HepG2 (cell line): ENCODE measurements around the gene KDM4F. TPM values are rescaled to one million over a fixed set of nuclear protein-coding genes. Genes with fewer than 3 reads are reported as not detected.

Experiments used
- CBX5 ChIP-seq: sonication (generic); formaldehyde crosslinking; IDR thresholded peaks from 2 replicates; pipeline ENCODE4 v1.4.0; 2020; ENCODE audit warnings: missing genetic modification reagents, borderline replicate concordance
- FOXO1 ChIP-seq: sonication (generic); formaldehyde crosslinking; IDR thresholded peaks from 2 replicates; pipeline ENCODE4 v1.4.0; 2020; ENCODE audit warnings: missing genetic modification reagents
- GTF2F1 ChIP-seq: fragments of 150-350 bp; IDR thresholded peaks from 2 replicates; pipeline ENCODE4 v1.6.1; 2014; ENCODE audit warnings: low read length
- HIVEP1 ChIP-seq: sonication (generic); formaldehyde crosslinking; IDR thresholded peaks from 2 replicates; pipeline ENCODE4 v1.4.0; 2020; ENCODE audit warnings: mild to moderate bottlenecking, missing genetic modification reagents
- HOXA9 ChIP-seq: sonication (generic); formaldehyde crosslinking; IDR thresholded peaks from 2 replicates; pipeline ENCODE4 v1.8.1; 2022; ENCODE audit warnings: missing genetic modification reagents, mild to moderate bottlenecking, moderate library complexity, borderline replicate concordance
- KDM4B ChIP-seq: sonication (generic); formaldehyde crosslinking; IDR thresholded peaks from 2 replicates; pipeline ENCODE4 v1.4.0; 2020; ENCODE audit warnings: missing genetic modification reagents
- NR2F6 ChIP-seq, 2 experiments: IDR thresholded peaks; 2 replicates each; pipeline ENCODE4 v1.6.1; 2016; ENCODE audit warnings: antibody characterized with exemption in 1 of 2, mild to moderate bottlenecking in 1 of 2
- PHF5A ChIP-seq: IDR thresholded peaks from one replicate; pipeline ENCODE4 v1.6.1; 2018; ENCODE audit warnings: low read depth, missing genetic modification reagents; ENCODE audit not compliant: unreplicated experiment
- POGZ ChIP-seq: sonication (generic); formaldehyde crosslinking; IDR thresholded peaks from 2 replicates; pipeline ENCODE4 v1.4.0; 2020; ENCODE audit warnings: mild to moderate bottlenecking, missing genetic modification reagents
- SAFB2 ChIP-seq: sonication (generic); formaldehyde crosslinking; IDR thresholded peaks from 2 replicates; pipeline ENCODE4 v1.5.1; 2020; ENCODE audit warnings: missing genetic modification reagents, low read depth, mild to moderate bottlenecking, borderline replicate concordance
- SAP130 ChIP-seq: IDR thresholded peaks from 2 replicates; pipeline ENCODE4 v1.6.1; 2016; ENCODE audit warnings: low read depth
- SP4 ChIP-seq: sonication (generic); formaldehyde crosslinking; IDR thresholded peaks from 2 replicates; pipeline ENCODE4 v1.8.1; 2023; ENCODE audit warnings: mild to moderate bottlenecking, missing genetic modification reagents
- SP5 ChIP-seq: IDR thresholded peaks from 2 replicates; pipeline ENCODE4 v1.6.1; 2016; ENCODE audit warnings: low read depth, borderline replicate concordance
- ZBTB38 ChIP-seq: sonication (generic); formaldehyde crosslinking; IDR thresholded peaks from 2 replicates; pipeline ENCODE4 v1.5.1; 2020; ENCODE audit warnings: mild to moderate bottlenecking, missing genetic modification reagents
- ZNF331 ChIP-seq: sonication (generic); formaldehyde crosslinking; IDR thresholded peaks from 2 replicates; pipeline ENCODE4 v1.4.0; 2020; ENCODE audit warnings: missing genetic modification reagents
- ZNF556 ChIP-seq: sonication (generic); formaldehyde crosslinking; IDR thresholded peaks from 2 replicates; pipeline ENCODE4 v1.4.0; 2020; ENCODE audit warnings: mild to moderate bottlenecking, missing genetic modification reagents, borderline replicate concordance
- ZNF724P ChIP-seq: sonication (generic); formaldehyde crosslinking; IDR thresholded peaks from 2 replicates; pipeline ENCODE4 v1.8.0; 2022; ENCODE audit warnings: missing genetic modification reagents, borderline replicate concordance
- ZNF792 ChIP-seq: IDR thresholded peaks from 2 replicates; pipeline ENCODE4 v1.6.1; 2016
- polyA plus RNA-seq, 8 experiments: library from polyadenylated mRNA; depleted of rRNA in 3 of 8; stranded (reverse) in 7 of 8; unstranded in 1 of 8; fragments of >200 nt; fragmentation: Illumina TruSeq in 4 of 8; extraction: Trizol in 4 of 8; gene quantifications; 2 replicates each; pipeline versions ENCODE4 v1.2.1 to v1.2.3, GENCODE V29; 2011 to 2016; ENCODE audit warnings: low read depth in 4 of 8, missing spikeins in 1 of 8, mixed read lengths in 1 of 8; ENCODE audit not compliant: insufficient read depth in 1 of 8
- total RNA-seq, 5 experiments: library from RNA; depleted of rRNA; stranded (reverse); fragments of >200 nt; fragmentation: Illumina TruSeq; extraction: Trizol; gene quantifications; 2 replicates each; pipeline ENCODE4 v1.2.3, GENCODE V29; 2016; ENCODE audit warnings: low read depth in 1 of 5
- TF ChIP-seq, protein P1 (sequence below), 2 experiments: sonication (generic) in 1 of 2; formaldehyde crosslinking in 1 of 2; IDR thresholded peaks; 2 replicates each; pipeline versions ENCODE4 v1.4.0 to v1.6.1; 2016 to 2020; ENCODE audit warnings: borderline replicate concordance in 1 of 2, low read depth in 1 of 2, mild to moderate bottlenecking in 1 of 2, missing genetic modification reagents in 1 of 2
- TF ChIP-seq, protein P2 (sequence below): sonication (generic); formaldehyde crosslinking; IDR thresholded peaks from 2 replicates; pipeline ENCODE4 v1.4.0; 2020; ENCODE audit warnings: missing genetic modification reagents
- TF ChIP-seq, protein P3 (sequence below): sonication (generic); formaldehyde crosslinking; IDR thresholded peaks from 2 replicates; pipeline ENCODE4 v1.4.0; 2020; ENCODE audit warnings: missing genetic modification reagents
- TF ChIP-seq, protein P4 (sequence below): sonication (generic); formaldehyde crosslinking; IDR thresholded peaks from 2 replicates; pipeline ENCODE4 v1.4.0; 2020; ENCODE audit warnings: missing genetic modification reagents, low read depth, mild to moderate bottlenecking, borderline replicate concordance

Gene KDM4F
- total and polyA plus RNA-seq, 2 of the 13 experiments (the other 11 are each of a cell fraction or from before 2014, with no cell fraction given): not detected

DNA sequence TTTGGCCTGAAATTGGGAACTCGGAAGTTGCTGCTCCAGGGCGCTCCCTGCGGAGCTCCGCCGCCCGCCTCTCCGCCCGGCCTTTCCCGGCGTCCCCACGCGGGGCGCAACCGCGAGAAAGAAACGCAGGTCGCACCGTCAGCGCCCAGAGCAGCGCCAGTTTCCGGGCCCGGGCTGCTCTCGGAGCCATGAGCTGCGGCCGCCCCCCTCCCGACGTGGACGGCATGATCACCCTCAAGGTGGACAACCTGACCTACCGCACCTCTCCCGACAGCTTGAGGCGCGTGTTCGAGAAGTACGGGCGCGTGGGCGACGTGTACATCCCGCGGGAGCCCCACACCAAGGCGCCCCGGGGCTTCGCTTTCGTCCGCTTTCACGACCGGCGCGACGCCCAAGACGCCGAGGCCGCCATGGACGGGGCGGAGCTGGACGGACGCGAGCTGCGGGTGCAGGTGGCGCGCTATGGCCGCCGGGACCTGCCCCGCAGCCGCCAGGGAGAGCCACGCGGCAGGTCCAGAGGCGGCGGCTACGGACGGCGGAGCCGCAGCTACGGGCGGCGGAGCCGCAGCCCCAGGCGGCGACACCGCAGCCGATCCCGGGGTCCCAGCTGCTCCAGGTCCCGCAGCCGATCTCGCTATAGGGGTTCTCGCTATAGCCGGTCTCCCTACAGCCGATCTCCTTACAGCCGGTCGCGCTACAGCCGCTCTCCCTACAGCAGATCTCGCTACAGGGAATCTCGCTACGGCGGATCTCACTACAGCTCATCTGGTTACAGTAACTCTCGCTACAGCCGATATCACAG, 18.0 kb downstream of the KDM4F start (continued):
- TF ChIP-seq, protein P1, sequence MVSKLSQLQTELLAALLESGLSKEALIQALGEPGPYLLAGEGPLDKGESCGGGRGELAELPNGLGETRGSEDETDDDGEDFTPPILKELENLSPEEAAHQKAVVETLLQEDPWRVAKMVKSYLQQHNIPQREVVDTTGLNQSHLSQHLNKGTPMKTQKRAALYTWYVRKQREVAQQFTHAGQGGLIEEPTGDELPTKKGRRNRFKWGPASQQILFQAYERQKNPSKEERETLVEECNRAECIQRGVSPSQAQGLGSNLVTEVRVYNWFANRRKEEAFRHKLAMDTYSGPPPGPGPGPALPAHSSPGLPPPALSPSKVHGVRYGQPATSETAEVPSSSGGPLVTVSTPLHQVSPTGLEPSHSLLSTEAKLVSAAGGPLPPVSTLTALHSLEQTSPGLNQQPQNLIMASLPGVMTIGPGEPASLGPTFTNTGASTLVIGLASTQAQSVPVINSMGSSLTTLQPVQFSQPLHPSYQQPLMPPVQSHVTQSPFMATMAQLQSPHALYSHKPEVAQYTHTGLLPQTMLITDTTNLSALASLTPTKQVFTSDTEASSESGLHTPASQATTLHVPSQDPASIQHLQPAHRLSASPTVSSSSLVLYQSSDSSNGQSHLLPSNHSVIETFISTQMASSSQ (IDR thresholded peaks at IDR 0.05; ENCODE audit: low read depth): no peak
- TF ChIP-seq, protein P1 (CRISPR knock-in tag; IDR thresholded peaks at IDR 0.05; ENCODE audit: borderline replicate concordance): peak; percentile 34; the same call in 1 of the 2 replicates
- 0 out of 2 replicates have a peak, but pooled peaks have one; percentile 26 for TF ChIP-seq ZNF792
- TF ChIP-seq, protein P2, sequence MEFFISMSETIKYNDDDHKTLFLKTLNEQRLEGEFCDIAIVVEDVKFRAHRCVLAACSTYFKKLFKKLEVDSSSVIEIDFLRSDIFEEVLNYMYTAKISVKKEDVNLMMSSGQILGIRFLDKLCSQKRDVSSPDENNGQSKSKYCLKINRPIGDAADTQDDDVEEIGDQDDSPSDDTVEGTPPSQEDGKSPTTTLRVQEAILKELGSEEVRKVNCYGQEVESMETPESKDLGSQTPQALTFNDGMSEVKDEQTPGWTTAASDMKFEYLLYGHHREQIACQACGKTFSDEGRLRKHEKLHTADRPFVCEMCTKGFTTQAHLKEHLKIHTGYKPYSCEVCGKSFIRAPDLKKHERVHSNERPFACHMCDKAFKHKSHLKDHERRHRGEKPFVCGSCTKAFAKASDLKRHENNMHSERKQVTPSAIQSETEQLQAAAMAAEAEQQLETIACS (CRISPR knock-in tag): 0 out of 2 replicates have a peak, but pooled peaks have one; percentile 49
- TF ChIP-seq SP5 (CRISPR knock-in tag): 0 out of 2 replicates have a peak, but pooled peaks have one; percentile 16
- peak; percentile 33; the same call in 1 of the 2 replicates for TF ChIP-seq KDM4B (CRISPR knock-in tag)
- no peak for TF ChIP-seq SAFB2 (CRISPR knock-in tag)
- no peak for TF ChIP-seq NR2F6 (IDR thresholded peaks at IDR 0.05)
- peak; percentile 30; the same call in 1 of the 2 replicates for TF ChIP-seq NR2F6 (CRISPR knock-in tag; IDR thresholded peaks at IDR 0.05)
- TF ChIP-seq PHF5A: no peak
- TF ChIP-seq SAP130 (CRISPR knock-in tag): peak; percentile 60
- no peak for TF ChIP-seq GTF2F1
- TF ChIP-seq, protein P3, sequence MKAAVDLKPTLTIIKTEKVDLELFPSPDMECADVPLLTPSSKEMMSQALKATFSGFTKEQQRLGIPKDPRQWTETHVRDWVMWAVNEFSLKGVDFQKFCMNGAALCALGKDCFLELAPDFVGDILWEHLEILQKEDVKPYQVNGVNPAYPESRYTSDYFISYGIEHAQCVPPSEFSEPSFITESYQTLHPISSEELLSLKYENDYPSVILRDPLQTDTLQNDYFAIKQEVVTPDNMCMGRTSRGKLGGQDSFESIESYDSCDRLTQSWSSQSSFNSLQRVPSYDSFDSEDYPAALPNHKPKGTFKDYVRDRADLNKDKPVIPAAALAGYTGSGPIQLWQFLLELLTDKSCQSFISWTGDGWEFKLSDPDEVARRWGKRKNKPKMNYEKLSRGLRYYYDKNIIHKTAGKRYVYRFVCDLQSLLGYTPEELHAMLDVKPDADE (CRISPR knock-in tag): 0 out of 2 replicates have a peak, but pooled peaks have one; percentile 20
- TF ChIP-seq ZBTB38 (CRISPR knock-in tag): peak; percentile 42; the same call in 1 of the 2 replicates
- TF ChIP-seq ZNF331 (CRISPR knock-in tag): no peak
- TF ChIP-seq ZNF724P (CRISPR knock-in tag): 0 out of 2 replicates have a peak, but pooled peaks have one; percentile 38
- TF ChIP-seq CBX5 (CRISPR knock-in tag): peak; percentile 62; the same call in 1 of the 2 replicates
- TF ChIP-seq FOXO1: peak; percentile 25; the same call in 1 of the 2 replicates
- TF ChIP-seq POGZ (CRISPR knock-in tag): no peak; the same call in 1 of the 2 replicates
- 0 out of 2 replicates have a peak, but pooled peaks have one; percentile 42 for TF ChIP-seq HIVEP1
- peak; percentile 83 for TF ChIP-seq ZNF556 (CRISPR knock-in tag)
- TF ChIP-seq SP4 (CRISPR knock-in tag): 0 out of 2 replicates have a peak, but pooled peaks have one; percentile 52
- peak; percentile 72 for TF ChIP-seq HOXA9 (CRISPR knock-in tag)
- TF ChIP-seq, protein P4, sequence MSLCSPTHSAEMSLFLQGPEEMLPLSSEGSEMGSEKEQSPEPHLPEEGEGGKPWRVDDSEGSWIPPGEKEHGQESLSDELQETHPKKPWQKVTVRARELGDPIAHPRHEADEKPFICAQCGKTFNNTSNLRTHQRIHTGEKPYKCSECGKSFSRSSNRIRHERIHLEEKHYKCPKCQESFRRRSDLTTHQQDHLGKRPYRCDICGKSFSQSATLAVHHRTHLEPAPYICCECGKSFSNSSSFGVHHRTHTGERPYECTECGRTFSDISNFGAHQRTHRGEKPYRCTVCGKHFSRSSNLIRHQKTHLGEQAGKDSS (CRISPR knock-in tag): peak; percentile 46; the same call in 1 of the 2 replicates
